Measurements from ENCODE around the gene SAMD5. TPM values are rescaled to one million over a fixed set of nuclear protein-coding genes. Genes with fewer than 3 reads are reported as not detected.

Gene SAMD5
- total RNA-seq, 4 donors from 2014 or later = under 0.01 to 1.5 (median 0.52) TPM

GRCh38 chr6:147604373-147604772 is 95.9 kb downstream of the SAMD5 start:
- TF ChIP-seq CTCF (IDR thresholded peaks at IDR 0.05; ENCODE audit: low read depth) = no peak

- no peak for TF ChIP-seq CTCF (IDR thresholded peaks at IDR 0.05; ENCODE audit: low read depth)
Observed at GRCh38 chr6:147611992-147612391, 103.5 kb downstream of the SAMD5 start.

GRCh38 chr6:147614501-147614900 is 106.0 kb downstream of the SAMD5 start:
- TF ChIP-seq CTCF (IDR thresholded peaks at IDR 0.05; ENCODE audit: low read depth) = no peak

- no peak for TF ChIP-seq CTCF (IDR thresholded peaks at IDR 0.05; ENCODE audit: low read depth)
Observed at GRCh38 chr6:147615659-147616456, 107.4 kb downstream of the SAMD5 start.

GRCh38 chr6:147617366-147617765 is 108.9 kb downstream of the SAMD5 start:
- no peak for TF ChIP-seq CTCF (IDR thresholded peaks at IDR 0.05; ENCODE audit: low read depth)

- no peak for TF ChIP-seq CTCF (IDR thresholded peaks at IDR 0.05; ENCODE audit: low read depth)
Observed at GRCh38 chr6:147618457-147618856, 110.0 kb downstream of the SAMD5 start.

- no peak for TF ChIP-seq CTCF (IDR thresholded peaks at IDR 0.05; ENCODE audit: low read depth)
Observed at GRCh38 chr6:147618927-147619326, 110.4 kb downstream of the SAMD5 start.

All from subcutaneous adipose tissue (tissue), 4 donors.